HCT116 (cell line): ENCODE measurements around the gene ANKZF1. TPM values are rescaled to one million over a fixed set of nuclear protein-coding genes. Genes with fewer than 3 reads are reported as not detected.

ENCODE experiments used
- ATAC-seq: fragments of 200-7000 bp; cut with Tn5 transposase; 2 replicates; pipeline ENCODE4 v1.9.1; 2020; ENCODE audit warnings: mild to moderate bottlenecking, moderate library complexity
- BruUV-seq: library from RNA; stranded (reverse); fragments of 400-500 nt; replicated peaks from 2 replicates; lab custom pipeline; 2021; lab: Mats Ljungman, UMichigan
- CTCF ChIA-PET: fragments of 300-600 bp; sonication (Branson Sonifier 250); formaldehyde crosslinking; loops from one replicate; lab custom pipeline; 2021; ENCODE audit warnings: antibody characterized with exemption; lab: Charles Lee
- POLR2A ChIA-PET: fragments of 300-600, 350-600 bp; sonication (Branson Sonifier 250); formaldehyde crosslinking; loops from one replicate; lab custom pipeline; 2021; ENCODE audit warnings: antibody characterized with exemption; lab: Charles Lee
- RAD21 ChIA-PET, 2 experiments: fragments of 300-600 bp; sonication (Branson Sonifier 250); formaldehyde crosslinking; loops; one replicate each; lab custom pipeline; 2023; ENCODE audit warnings: low total read pairs in 2 of 2; ENCODE audit not compliant: uncharacterized antibody in 2 of 2, unreplicated experiment in 2 of 2, low non-redundant PET in 1 of 2; lab: Charles Lee
- DNase-seq: peaks from one replicate; pipeline ENCODE4 v3.0.0-alpha.2; 2010; ENCODE audit warnings: low read depth, low spot score
- H2AFZ ChIP-seq: fragments of 200-600 bp; shearing (Covaris generic), sonication (generic); 2 replicates; pipeline ENCODE4 v1.6.1; 2017; ENCODE audit warnings: low read depth, mixed run types, mixed read lengths, antibody characterized with exemption, low read length; ENCODE audit not compliant: poor library complexity, severe bottlenecking
- H3K27ac ChIP-seq: 2 replicates; pipeline ENCODE4 v1.5.1; 2012; ENCODE audit warnings: low read depth, low read length
- H3K27me3 ChIP-seq: fragments of 200-600 bp; sonication (generic); 2 replicates; pipeline ENCODE4 v1.6.1; 2016; ENCODE audit warnings: mixed run types, low read length, mixed read lengths; ENCODE audit not compliant: insufficient read depth
- H3K36me3 ChIP-seq, 2 experiments: fragments of 200-500 bp in 1 of 2; fragments of 200-600 bp in 1 of 2; sonication (Bioruptor generic) in 1 of 2; sonication (generic) in 1 of 2; 2 replicates each; pipeline versions ENCODE4 v1.5.1 to v1.6.1; 2014 to 2016; ENCODE audit warnings: low read length in 2 of 2, inconsistent platforms in 1 of 2, mixed read lengths in 1 of 2, mixed run types in 1 of 2; ENCODE audit not compliant: insufficient read depth in 2 of 2, control insufficient read depth in 1 of 2
- H3K4me1 ChIP-seq, 2 experiments: fragments of 200-600 bp in 1 of 2; sonication (generic) in 1 of 2; 2 replicates each; pipeline versions ENCODE4 v1.5.1 to v1.6.1; 2012 to 2017; ENCODE audit warnings: low read length in 2 of 2, inconsistent platforms in 1 of 2, mild to moderate bottlenecking in 1 of 2, mixed read lengths in 1 of 2, mixed run types in 1 of 2, moderate library complexity in 1 of 2; ENCODE audit not compliant: insufficient read depth in 2 of 2, control insufficient read depth in 1 of 2
- H3K4me2 ChIP-seq: fragments of 200-600 bp; sonication (generic); 2 replicates; pipeline ENCODE4 v1.6.1; 2017; ENCODE audit warnings: mixed run types, low read length, mixed read lengths
- H3K4me3 ChIP-seq, 2 experiments: fragments of 200-600 bp in 1 of 2; sonication (generic) in 1 of 2; replicated peaks in 1 of 2; 2 replicates each; pipeline ENCODE4 v1.5.1; 2011 to 2016; ENCODE audit warnings: low read length in 2 of 2, control low read depth in 1 of 2, low read depth in 1 of 2, mild to moderate bottlenecking in 1 of 2, mixed read lengths in 1 of 2, mixed run types in 1 of 2
- H3K79me2 ChIP-seq: fragments of 200-600 bp; sonication (generic); 2 replicates; pipeline ENCODE4 v1.6.1; 2017; ENCODE audit warnings: mild to moderate bottlenecking, mixed run types, low read length, moderate library complexity, mixed read lengths; ENCODE audit not compliant: insufficient read depth
- H3K9ac ChIP-seq: fragments of 200-600 bp; sonication (generic); 2 replicates; pipeline ENCODE4 v1.6.1; 2016; ENCODE audit warnings: low read length, mixed read lengths
- H3K9me2 ChIP-seq: fragments of 200-600 bp; sonication (generic), shearing (Covaris generic); 2 replicates; pipeline ENCODE4 v1.6.1; 2017; ENCODE audit warnings: mixed run types, mild to moderate bottlenecking, moderate library complexity; ENCODE audit not compliant: insufficient read depth
- H3K9me3 ChIP-seq, 2 experiments: fragments of 200-500 bp in 1 of 2; fragments of 200-600 bp in 1 of 2; sonication (Bioruptor generic) in 1 of 2; sonication (generic) in 1 of 2; 2 replicates each; pipeline ENCODE4 v1.6.1; 2014 to 2017; ENCODE audit warnings: low read length in 2 of 2, mixed read lengths in 2 of 2, inconsistent platforms in 1 of 2, low read depth in 1 of 2, mild to moderate bottlenecking in 1 of 2, mixed run types in 1 of 2, moderate library complexity in 1 of 2; ENCODE audit not compliant: control insufficient read depth in 1 of 2, insufficient read depth in 1 of 2
- H4K20me1 ChIP-seq: fragments of 200-600 bp; sonication (generic), shearing (Covaris generic); 2 replicates; pipeline ENCODE4 v1.6.1; 2017; ENCODE audit warnings: mixed run types, mild to moderate bottlenecking, moderate library complexity; ENCODE audit not compliant: insufficient read depth
- CEBPB ChIP-seq: IDR thresholded peaks from 2 replicates; pipeline ENCODE4 v1.6.1; 2012; ENCODE audit warnings: low read depth
- EGR1 ChIP-seq: IDR thresholded peaks from 2 replicates; pipeline ENCODE4 v1.6.1; 2012; ENCODE audit warnings: low read depth
- EZH2 ChIP-seq: fragments of 200-600 bp; sonication (generic); IDR thresholded peaks from 2 replicates; pipeline ENCODE4 v1.6.1; 2017; ENCODE audit warnings: antibody characterized with exemption, mixed run types
- EZH2phosphoT487 ChIP-seq: fragments of 200-600 bp; IDR thresholded peaks from 2 replicates; pipeline ENCODE4 v1.6.1; 2018; ENCODE audit warnings: antibody characterized with exemption, borderline replicate concordance
- POLR2A ChIP-seq: IDR thresholded peaks from 2 replicates; pipeline ENCODE4 v1.7.0; 2011; ENCODE audit warnings: borderline replicate concordance; ENCODE audit not compliant: insufficient read depth, insufficient read length; ENCODE audit errors: extremely low read depth
- RAD21 ChIP-seq: IDR thresholded peaks from 2 replicates; pipeline ENCODE4 v1.6.1; 2012; ENCODE audit warnings: low read depth, mild to moderate bottlenecking
- TCF7L2 ChIP-seq: IDR thresholded peaks from 2 replicates; pipeline ENCODE4 v1.7.0; 2011; ENCODE audit warnings: borderline replicate concordance, inconsistent platforms; ENCODE audit not compliant: insufficient read depth, insufficient read length; ENCODE audit errors: extremely low read depth
- ZNF274 ChIP-seq: fragments of 200-500 bp; sonication (Bioruptor generic); IDR thresholded peaks from 2 replicates; pipeline ENCODE4 v1.6.1; 2014; ENCODE audit warnings: mild to moderate bottlenecking, low read depth, low read length, inconsistent platforms
- intact Hi-C: fragments of 100-400 bp; cut with micrococcal nuclease; formaldehyde crosslinking; loops from 2 replicates; pipeline ENCODE4 v1.10.0; 2022
- total RNA-seq: library from RNA; stranded (reverse); gene quantifications from one replicate; pipeline ENCODE4 v1.2.1, GENCODE V29; 2021; ENCODE audit not compliant: unreplicated experiment
- TF ChIP-seq, protein P1 (sequence below): IDR thresholded peaks from 2 replicates; pipeline ENCODE4 v1.6.1; 2011; ENCODE audit warnings: mild to moderate bottlenecking, low read length, moderate library complexity; ENCODE audit not compliant: insufficient replicate concordance; ENCODE audit errors: extremely low read depth
- TF ChIP-seq, protein P2 (sequence below): IDR thresholded peaks from 2 replicates; pipeline ENCODE4 v1.6.1; 2012; ENCODE audit warnings: low read depth
- TF ChIP-seq, protein P3 (sequence below): IDR thresholded peaks from 2 replicates; pipeline ENCODE4 v1.6.1; 2012
- TF ChIP-seq, protein P4 (sequence below), 3 experiments: fragments of 200-600 bp in 1 of 3; sonication (generic) in 1 of 3; IDR thresholded peaks in 2 of 3; conservative IDR thresholded peaks in 1 of 3; 2 replicates each; pipeline ENCODE4 v1.5.1; 2012 to 2017; ENCODE audit warnings: low read depth in 2 of 3, low read length in 2 of 3, antibody characterized with exemption in 1 of 3, borderline replicate concordance in 1 of 3, control low read depth in 1 of 3, mild to moderate bottlenecking in 1 of 3, mixed read lengths in 1 of 3, mixed run types in 1 of 3, moderate library complexity in 1 of 3; ENCODE audit not compliant: insufficient read depth in 1 of 3

Gene ANKZF1
- total RNA-seq, 1 experiment from 2014 or later: 64.7 TPM

DNA sequence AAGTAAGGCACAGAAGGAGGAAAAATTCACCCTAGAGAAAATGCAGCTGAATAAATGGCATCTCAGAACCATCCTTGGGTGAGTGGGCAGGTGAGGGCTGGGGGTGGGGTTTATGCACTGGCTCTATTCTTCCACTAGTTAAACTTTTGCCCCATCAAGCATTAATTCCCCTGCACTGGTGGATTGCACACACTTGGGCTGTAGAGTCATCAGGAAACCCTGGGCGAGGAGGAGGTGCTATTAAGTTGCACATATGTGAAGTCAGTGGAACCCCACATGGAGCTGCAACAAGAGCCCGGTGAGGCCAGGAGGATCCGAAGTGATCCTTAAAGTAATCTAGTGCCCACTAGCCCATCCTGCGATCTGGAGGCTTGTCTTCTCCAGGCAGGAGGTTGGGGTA, 42.8 kb downstream of the ANKZF1 start:
- DNase-seq: no peak
- RAD21 ChIA-PET: no interaction called here
- peaks cover 6% of the 10 kb centered on the region; the same call in 1 of the 2 replicates for H3K27me3 ChIP-seq
- no peak overlapping the region for H3K27ac ChIP-seq
- TF ChIP-seq RAD21 (no peak), ZNF274 (no peak), TCF7L2 (no peak), EZH2phosphoT487 (no peak)
- TF ChIP-seq, protein P1, sequence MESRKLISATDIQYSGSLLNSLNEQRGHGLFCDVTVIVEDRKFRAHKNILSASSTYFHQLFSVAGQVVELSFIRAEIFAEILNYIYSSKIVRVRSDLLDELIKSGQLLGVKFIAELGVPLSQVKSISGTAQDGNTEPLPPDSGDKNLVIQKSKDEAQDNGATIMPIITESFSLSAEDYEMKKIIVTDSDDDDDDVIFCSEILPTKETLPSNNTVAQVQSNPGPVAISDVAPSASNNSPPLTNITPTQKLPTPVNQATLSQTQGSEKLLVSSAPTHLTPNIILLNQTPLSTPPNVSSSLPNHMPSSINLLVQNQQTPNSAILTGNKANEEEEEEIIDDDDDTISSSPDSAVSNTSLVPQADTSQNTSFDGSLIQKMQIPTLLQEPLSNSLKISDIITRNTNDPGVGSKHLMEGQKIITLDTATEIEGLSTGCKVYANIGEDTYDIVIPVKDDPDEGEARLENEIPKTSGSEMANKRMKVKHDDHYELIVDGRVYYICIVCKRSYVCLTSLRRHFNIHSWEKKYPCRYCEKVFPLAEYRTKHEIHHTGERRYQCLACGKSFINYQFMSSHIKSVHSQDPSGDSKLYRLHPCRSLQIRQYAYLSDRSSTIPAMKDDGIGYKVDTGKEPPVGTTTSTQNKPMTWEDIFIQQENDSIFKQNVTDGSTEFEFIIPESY: no peak
- TF ChIP-seq, all 23 proteins: peak for 0
- H3K9me2 ChIP-seq: no peaks in the 10 kb centered on the region
- intact Hi-C loops: no loop called here
- no peak overlapping the region for H2AFZ ChIP-seq
- no peak for ATAC-seq
- ChIA-PET POLR2A (no interaction called here), CTCF (no interaction called here)
- H3K4me2 ChIP-seq: peak overlapping the region; percentile 92
- H3K9me3 ChIP-seq: no peaks in the 10 kb centered on the region
- H3K4me3 ChIP-seq: no peak overlapping the region
- BruUV-seq: no TSS peak
- no peaks in the 10 kb centered on the region for H3K36me3 ChIP-seq
- no peak overlapping the region for H3K9ac ChIP-seq
- H3K4me1 ChIP-seq: peaks cover 29 to 40% of the 10 kb centered on the region in 2 experiments
- H3K79me2 ChIP-seq: no peaks in the 10 kb centered on the region
- H4K20me1 ChIP-seq: no peaks in the 10 kb centered on the region

DNA sequence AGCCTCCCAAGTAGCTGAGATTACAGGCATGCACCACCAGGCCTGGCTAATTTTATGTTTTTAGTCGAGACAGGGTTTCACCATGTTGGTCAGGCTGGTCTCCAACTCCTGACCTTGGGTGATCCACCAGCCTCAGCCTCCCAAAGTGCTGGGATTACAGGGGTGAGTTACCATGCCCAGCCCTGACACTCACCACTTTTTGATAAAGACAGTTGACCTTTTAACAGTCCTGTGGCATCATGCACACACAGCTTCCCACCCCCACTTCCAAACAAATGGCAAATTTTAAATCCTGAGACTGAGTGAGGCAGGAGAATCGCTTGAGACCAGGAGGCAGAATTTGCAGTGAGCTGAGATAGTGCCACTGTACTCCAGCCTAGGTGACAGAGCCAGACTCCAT, 43.4 kb downstream of the ANKZF1 start:
- no peak for ATAC-seq
- Histone ChIP-seq H3K9ac (no peak overlapping the region), H3K4me1 (peaks cover 33 to 46% of the 10 kb centered on the region in 2 experiments), H4K20me1 (no peaks in the 10 kb centered on the region), H3K9me2 (no peaks in the 10 kb centered on the region), H3K36me3 (no peaks in the 10 kb centered on the region), H3K4me2 (peak overlapping the region; percentile 92), H2AFZ (no peak overlapping the region), H3K79me2 (no peaks in the 10 kb centered on the region), H3K9me3 (no peaks in the 10 kb centered on the region), H3K27ac (no peak overlapping the region), H3K4me3 (no peak overlapping the region), H3K27me3 (peaks cover 6% of the 10 kb centered on the region; the same call in 1 of the 2 replicates)
- ChIA-PET CTCF (no interaction called here), POLR2A (no interaction called here), RAD21 (no interaction called here)
- no peak for DNase-seq
- no TSS peak for BruUV-seq
- intact Hi-C loops: no loop called here
- TF ChIP-seq EZH2phosphoT487: no peak
- TF ChIP-seq, protein P2, sequence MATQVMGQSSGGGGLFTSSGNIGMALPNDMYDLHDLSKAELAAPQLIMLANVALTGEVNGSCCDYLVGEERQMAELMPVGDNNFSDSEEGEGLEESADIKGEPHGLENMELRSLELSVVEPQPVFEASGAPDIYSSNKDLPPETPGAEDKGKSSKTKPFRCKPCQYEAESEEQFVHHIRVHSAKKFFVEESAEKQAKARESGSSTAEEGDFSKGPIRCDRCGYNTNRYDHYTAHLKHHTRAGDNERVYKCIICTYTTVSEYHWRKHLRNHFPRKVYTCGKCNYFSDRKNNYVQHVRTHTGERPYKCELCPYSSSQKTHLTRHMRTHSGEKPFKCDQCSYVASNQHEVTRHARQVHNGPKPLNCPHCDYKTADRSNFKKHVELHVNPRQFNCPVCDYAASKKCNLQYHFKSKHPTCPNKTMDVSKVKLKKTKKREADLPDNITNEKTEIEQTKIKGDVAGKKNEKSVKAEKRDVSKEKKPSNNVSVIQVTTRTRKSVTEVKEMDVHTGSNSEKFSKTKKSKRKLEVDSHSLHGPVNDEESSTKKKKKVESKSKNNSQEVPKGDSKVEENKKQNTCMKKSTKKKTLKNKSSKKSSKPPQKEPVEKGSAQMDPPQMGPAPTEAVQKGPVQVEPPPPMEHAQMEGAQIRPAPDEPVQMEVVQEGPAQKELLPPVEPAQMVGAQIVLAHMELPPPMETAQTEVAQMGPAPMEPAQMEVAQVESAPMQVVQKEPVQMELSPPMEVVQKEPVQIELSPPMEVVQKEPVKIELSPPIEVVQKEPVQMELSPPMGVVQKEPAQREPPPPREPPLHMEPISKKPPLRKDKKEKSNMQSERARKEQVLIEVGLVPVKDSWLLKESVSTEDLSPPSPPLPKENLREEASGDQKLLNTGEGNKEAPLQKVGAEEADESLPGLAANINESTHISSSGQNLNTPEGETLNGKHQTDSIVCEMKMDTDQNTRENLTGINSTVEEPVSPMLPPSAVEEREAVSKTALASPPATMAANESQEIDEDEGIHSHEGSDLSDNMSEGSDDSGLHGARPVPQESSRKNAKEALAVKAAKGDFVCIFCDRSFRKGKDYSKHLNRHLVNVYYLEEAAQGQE: no peak
- TF ChIP-seq EZH2: no peak
- TF ChIP-seq, protein P3, sequence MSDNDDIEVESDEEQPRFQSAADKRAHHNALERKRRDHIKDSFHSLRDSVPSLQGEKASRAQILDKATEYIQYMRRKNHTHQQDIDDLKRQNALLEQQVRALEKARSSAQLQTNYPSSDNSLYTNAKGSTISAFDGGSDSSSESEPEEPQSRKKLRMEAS: no peak
- TF ChIP-seq EGR1: no peak
- TF ChIP-seq POLR2A: no peak
- TF ChIP-seq TCF7L2: no peak
- no peak for TF ChIP-seq CEBPB
- TF ChIP-seq, protein P4, sequence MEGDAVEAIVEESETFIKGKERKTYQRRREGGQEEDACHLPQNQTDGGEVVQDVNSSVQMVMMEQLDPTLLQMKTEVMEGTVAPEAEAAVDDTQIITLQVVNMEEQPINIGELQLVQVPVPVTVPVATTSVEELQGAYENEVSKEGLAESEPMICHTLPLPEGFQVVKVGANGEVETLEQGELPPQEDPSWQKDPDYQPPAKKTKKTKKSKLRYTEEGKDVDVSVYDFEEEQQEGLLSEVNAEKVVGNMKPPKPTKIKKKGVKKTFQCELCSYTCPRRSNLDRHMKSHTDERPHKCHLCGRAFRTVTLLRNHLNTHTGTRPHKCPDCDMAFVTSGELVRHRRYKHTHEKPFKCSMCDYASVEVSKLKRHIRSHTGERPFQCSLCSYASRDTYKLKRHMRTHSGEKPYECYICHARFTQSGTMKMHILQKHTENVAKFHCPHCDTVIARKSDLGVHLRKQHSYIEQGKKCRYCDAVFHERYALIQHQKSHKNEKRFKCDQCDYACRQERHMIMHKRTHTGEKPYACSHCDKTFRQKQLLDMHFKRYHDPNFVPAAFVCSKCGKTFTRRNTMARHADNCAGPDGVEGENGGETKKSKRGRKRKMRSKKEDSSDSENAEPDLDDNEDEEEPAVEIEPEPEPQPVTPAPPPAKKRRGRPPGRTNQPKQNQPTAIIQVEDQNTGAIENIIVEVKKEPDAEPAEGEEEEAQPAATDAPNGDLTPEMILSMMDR (IDR thresholded peaks at IDR 0.05 in 2 of 3, conservative IDR thresholded peaks at IDR 0.05 in 1 of 3; ENCODE audit: borderline replicate concordance in 1 of 3, insufficient read depth in 1 of 3, low read depth in 2 of 3, low read length in 2 of 3): no peak
